HCT116 (cell line): ENCODE results near the gene BCR. TPM values are rescaled to one million over a fixed set of nuclear protein-coding genes. Genes with fewer than 3 reads are reported as not detected.

Experiments
- ATAC-seq: fragments of 200-7000 bp; cut with Tn5 transposase; 2 replicates; pipeline ENCODE4 v1.9.1; 2020; ENCODE audit warnings: mild to moderate bottlenecking, moderate library complexity
- BruUV-seq: library from RNA; stranded (reverse); fragments of 400-500 nt; replicated peaks from 2 replicates; lab custom pipeline; 2021; lab: Mats Ljungman, UMichigan
- CTCF ChIA-PET: fragments of 300-600 bp; sonication (Branson Sonifier 250); formaldehyde crosslinking; loops from one replicate; lab custom pipeline; 2021; ENCODE audit warnings: antibody characterized with exemption; lab: Charles Lee
- POLR2A ChIA-PET: fragments of 300-600, 350-600 bp; sonication (Branson Sonifier 250); formaldehyde crosslinking; loops from one replicate; lab custom pipeline; 2021; ENCODE audit warnings: antibody characterized with exemption; lab: Charles Lee
- RAD21 ChIA-PET, 2 experiments: fragments of 300-600 bp; sonication (Branson Sonifier 250); formaldehyde crosslinking; loops; one replicate each; lab custom pipeline; 2023; ENCODE audit warnings: low total read pairs in 2 of 2; ENCODE audit not compliant: uncharacterized antibody in 2 of 2, unreplicated experiment in 2 of 2, low non-redundant PET in 1 of 2; lab: Charles Lee
- DNase-seq: peaks from one replicate; pipeline ENCODE4 v3.0.0-alpha.2; 2010; ENCODE audit warnings: low read depth, low spot score
- H2AFZ ChIP-seq: fragments of 200-600 bp; shearing (Covaris generic), sonication (generic); 2 replicates; pipeline ENCODE4 v1.6.1; 2017; ENCODE audit warnings: low read depth, mixed run types, mixed read lengths, antibody characterized with exemption, low read length; ENCODE audit not compliant: poor library complexity, severe bottlenecking
- H3K27ac ChIP-seq: 2 replicates; pipeline ENCODE4 v1.5.1; 2012; ENCODE audit warnings: low read depth, low read length
- H3K27me3 ChIP-seq: fragments of 200-600 bp; sonication (generic); 2 replicates; pipeline ENCODE4 v1.6.1; 2016; ENCODE audit warnings: mixed run types, low read length, mixed read lengths; ENCODE audit not compliant: insufficient read depth
- H3K36me3 ChIP-seq, 2 experiments: fragments of 200-500 bp in 1 of 2; fragments of 200-600 bp in 1 of 2; sonication (Bioruptor generic) in 1 of 2; sonication (generic) in 1 of 2; 2 replicates each; pipeline versions ENCODE4 v1.5.1 to v1.6.1; 2014 to 2016; ENCODE audit warnings: low read length in 2 of 2, inconsistent platforms in 1 of 2, mixed read lengths in 1 of 2, mixed run types in 1 of 2; ENCODE audit not compliant: insufficient read depth in 2 of 2, control insufficient read depth in 1 of 2
- H3K4me1 ChIP-seq, 2 experiments: fragments of 200-600 bp in 1 of 2; sonication (generic) in 1 of 2; 2 replicates each; pipeline versions ENCODE4 v1.5.1 to v1.6.1; 2012 to 2017; ENCODE audit warnings: low read length in 2 of 2, inconsistent platforms in 1 of 2, mild to moderate bottlenecking in 1 of 2, mixed read lengths in 1 of 2, mixed run types in 1 of 2, moderate library complexity in 1 of 2; ENCODE audit not compliant: insufficient read depth in 2 of 2, control insufficient read depth in 1 of 2
- H3K4me2 ChIP-seq: fragments of 200-600 bp; sonication (generic); 2 replicates; pipeline ENCODE4 v1.6.1; 2017; ENCODE audit warnings: mixed run types, low read length, mixed read lengths
- H3K4me3 ChIP-seq, 2 experiments: fragments of 200-600 bp in 1 of 2; sonication (generic) in 1 of 2; replicated peaks in 1 of 2; 2 replicates each; pipeline ENCODE4 v1.5.1; 2011 to 2016; ENCODE audit warnings: low read length in 2 of 2, control low read depth in 1 of 2, low read depth in 1 of 2, mild to moderate bottlenecking in 1 of 2, mixed read lengths in 1 of 2, mixed run types in 1 of 2
- H3K79me2 ChIP-seq: fragments of 200-600 bp; sonication (generic); 2 replicates; pipeline ENCODE4 v1.6.1; 2017; ENCODE audit warnings: mild to moderate bottlenecking, mixed run types, low read length, moderate library complexity, mixed read lengths; ENCODE audit not compliant: insufficient read depth
- H3K9ac ChIP-seq: fragments of 200-600 bp; sonication (generic); 2 replicates; pipeline ENCODE4 v1.6.1; 2016; ENCODE audit warnings: low read length, mixed read lengths
- H3K9me2 ChIP-seq: fragments of 200-600 bp; sonication (generic), shearing (Covaris generic); 2 replicates; pipeline ENCODE4 v1.6.1; 2017; ENCODE audit warnings: mixed run types, mild to moderate bottlenecking, moderate library complexity; ENCODE audit not compliant: insufficient read depth
- H3K9me3 ChIP-seq, 2 experiments: fragments of 200-500 bp in 1 of 2; fragments of 200-600 bp in 1 of 2; sonication (Bioruptor generic) in 1 of 2; sonication (generic) in 1 of 2; 2 replicates each; pipeline ENCODE4 v1.6.1; 2014 to 2017; ENCODE audit warnings: low read length in 2 of 2, mixed read lengths in 2 of 2, inconsistent platforms in 1 of 2, low read depth in 1 of 2, mild to moderate bottlenecking in 1 of 2, mixed run types in 1 of 2, moderate library complexity in 1 of 2; ENCODE audit not compliant: control insufficient read depth in 1 of 2, insufficient read depth in 1 of 2
- H4K20me1 ChIP-seq: fragments of 200-600 bp; sonication (generic), shearing (Covaris generic); 2 replicates; pipeline ENCODE4 v1.6.1; 2017; ENCODE audit warnings: mixed run types, mild to moderate bottlenecking, moderate library complexity; ENCODE audit not compliant: insufficient read depth
- CEBPB ChIP-seq: IDR thresholded peaks from 2 replicates; pipeline ENCODE4 v1.6.1; 2012; ENCODE audit warnings: low read depth
- EGR1 ChIP-seq: IDR thresholded peaks from 2 replicates; pipeline ENCODE4 v1.6.1; 2012; ENCODE audit warnings: low read depth
- POLR2A ChIP-seq: IDR thresholded peaks from 2 replicates; pipeline ENCODE4 v1.7.0; 2011; ENCODE audit warnings: borderline replicate concordance; ENCODE audit not compliant: insufficient read depth, insufficient read length; ENCODE audit errors: extremely low read depth
- ZBTB33 ChIP-seq: IDR thresholded peaks from 2 replicates; pipeline ENCODE4 v1.6.1; 2011; ENCODE audit warnings: mild to moderate bottlenecking, low read length, moderate library complexity; ENCODE audit not compliant: insufficient replicate concordance; ENCODE audit errors: extremely low read depth
- ZFX ChIP-seq: fragments of 450-650 bp; IDR thresholded peaks from 2 replicates; pipeline ENCODE4 v1.6.1; 2017
- intact Hi-C: fragments of 100-400 bp; cut with micrococcal nuclease; formaldehyde crosslinking; loops from 2 replicates; pipeline ENCODE4 v1.10.0; 2022
- total RNA-seq: library from RNA; stranded (reverse); gene quantifications from one replicate; pipeline ENCODE4 v1.2.1, GENCODE V29; 2021; ENCODE audit not compliant: unreplicated experiment
- TF ChIP-seq, protein P1 (sequence below): IDR thresholded peaks from 2 replicates; pipeline ENCODE4 v1.6.1; 2012

BCR gene
- total RNA-seq, 1 experiment from 2014 or later, result 39.7 TPM

DNA sequence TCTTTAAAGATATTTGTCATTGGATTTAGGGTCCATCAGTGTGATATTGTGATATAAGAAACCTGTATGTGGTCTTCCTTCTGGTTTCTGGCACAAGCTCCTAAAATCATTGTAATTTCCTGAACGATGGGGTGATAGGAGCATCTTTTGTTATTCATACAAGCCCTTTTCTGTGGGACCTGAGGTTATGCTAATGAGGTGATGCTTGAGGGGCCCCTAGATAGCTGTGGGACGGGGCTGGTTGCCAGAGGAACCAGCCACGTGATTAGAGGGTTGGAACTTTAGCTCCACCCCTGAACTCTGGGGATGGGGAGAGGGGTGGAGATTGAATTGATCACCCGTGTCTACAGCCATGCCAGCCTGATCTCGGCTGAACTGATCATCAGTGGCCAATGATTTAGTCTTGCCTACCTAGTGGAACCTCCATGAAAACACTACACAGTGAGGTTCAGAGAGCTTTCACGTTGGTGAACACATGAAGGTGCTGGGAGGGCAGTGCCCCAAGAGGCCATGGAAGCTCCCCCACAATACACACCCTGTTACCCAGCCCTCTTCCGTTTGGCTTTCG is 62.8 kb downstream of the BCR start:
- Histone ChIP-seq H3K27ac (no peak overlapping the region), H3K27me3 (no peaks in the 10 kb centered on the region), H4K20me1 (peaks cover 4% of the 10 kb centered on the region; the same call in 1 of the 2 replicates), H3K4me1 (peaks cover 4 to 20% of the 10 kb centered on the region in 2 experiments; a peak in 2 of 4 replicates), H3K9me3 (peaks cover 0 to 3% of the 10 kb centered on the region in 2 experiments; a peak in 1 of 4 replicates), H2AFZ (no peak overlapping the region)
- no peak; the same call in 1 of the 2 replicates for ATAC-seq
- CTCF ChIA-PET, result no interaction called here
- TF ChIP-seq ZFX (no peak), ZBTB33 (no peak), CEBPB (no peak), EGR1 (no peak), POLR2A (no peak)
- TF ChIP-seq, protein P1, sequence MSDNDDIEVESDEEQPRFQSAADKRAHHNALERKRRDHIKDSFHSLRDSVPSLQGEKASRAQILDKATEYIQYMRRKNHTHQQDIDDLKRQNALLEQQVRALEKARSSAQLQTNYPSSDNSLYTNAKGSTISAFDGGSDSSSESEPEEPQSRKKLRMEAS, result no peak
- TF ChIP-seq, all 23 proteins: peak for 0
- Histone ChIP-seq H3K79me2 (peaks cover 88% of the 10 kb centered on the region), H3K4me2 (no peak overlapping the region), H3K9ac (no peak overlapping the region), H3K36me3 (no peaks in the 10 kb centered on the region), H3K4me3 (no peak overlapping the region), H3K9me2 (no peaks in the 10 kb centered on the region)
- no peak for DNase-seq
- POLR2A ChIA-PET, result no interaction called here
- no TSS peak for BruUV-seq
- RAD21 ChIA-PET, result no interaction called here
- intact Hi-C loops, result no loop called here
